HEK293 (cell line): ENCODE results near the gene PRR11.
"Not testable (repeated sequence)": the region's sequence is repeated elsewhere in the genome, so short reads cannot be mapped to it uniquely, and the experiment has no call there.

Experiments
- CTCF ChIA-PET: fragments of 350-600 bp; formaldehyde crosslinking; extraction: SDS; loops from one replicate; lab custom pipeline; 2021; ENCODE audit warnings: antibody characterized with exemption; lab: Yijun Ruan, JAX
- POLR2A ChIA-PET: fragments of 300-600 bp; formaldehyde crosslinking; extraction: SDS; loops from one replicate; lab custom pipeline; 2020; ENCODE audit warnings: antibody characterized with exemption, inconsistent platforms; lab: Yijun Ruan, JAX
- H3K27ac ChIP-seq: fragments of 200-500 bp; sonication (Bioruptor generic); 2 replicates; pipeline ENCODE4 v1.5.1; 2014; ENCODE audit warnings: low read depth, low read length, control low read depth, inconsistent platforms; ENCODE audit errors: extremely low read depth
- H3K36me3 ChIP-seq, 2 experiments: fragments of 200-500 bp in 1 of 2; sonication (Bioruptor generic) in 1 of 2; 1 replicate in 1 of 2; 2 replicates in 1 of 2; pipeline ENCODE4 v1.5.1; 2014 to 2017; ENCODE audit warnings: inconsistent platforms in 2 of 2, low read length in 2 of 2; ENCODE audit not compliant: control insufficient read depth in 2 of 2, insufficient read depth in 1 of 2
- H3K4me1 ChIP-seq: fragments of 200-500 bp; sonication (Bioruptor generic); 2 replicates; pipeline ENCODE4 v1.5.1; 2014; ENCODE audit warnings: mild to moderate bottlenecking, low read length, inconsistent platforms; ENCODE audit not compliant: control insufficient read depth, insufficient read depth
- H3K4me3 ChIP-seq: 2 replicates; pipeline ENCODE4 v1.5.1; 2011; ENCODE audit warnings: low read depth, mild to moderate bottlenecking, control low read depth, low read length, moderate library complexity
- H3K9me3 ChIP-seq: fragments of 200-500 bp; sonication (Bioruptor generic); 2 replicates; pipeline ENCODE4 v1.5.1; 2014; ENCODE audit warnings: low read depth, low read length, inconsistent platforms; ENCODE audit not compliant: control insufficient read depth, insufficient read depth
- KLF8 ChIP-seq: fragments of 450-650 bp; formaldehyde crosslinking; IDR thresholded peaks from 2 replicates; pipeline ENCODE4 v1.5.1; 2016; ENCODE audit warnings: missing biosample characterization, missing genetic modification characterization
- MEIS1 ChIP-seq: sonication (generic); formaldehyde crosslinking; IDR thresholded peaks from 2 replicates; pipeline ENCODE4 v1.8.1; 2022; ENCODE audit warnings: missing genetic modification reagents, mild to moderate bottlenecking, borderline replicate concordance
- SCRT1 ChIP-seq: fragments of 450-650 bp; formaldehyde crosslinking; IDR thresholded peaks from 2 replicates; pipeline ENCODE4 v1.5.1; 2016; ENCODE audit warnings: missing biosample characterization, missing genetic modification characterization, borderline replicate concordance
- SETDB1 ChIP-seq: IDR thresholded peaks from one replicate; pipeline ENCODE4 v1.6.1; 2017; ENCODE audit warnings: mild to moderate bottlenecking, low read length, moderate library complexity, mixed read lengths; ENCODE audit not compliant: insufficient read length
- TRIM28 ChIP-seq: IDR thresholded peaks from 2 replicates; pipeline ENCODE4 v1.6.1; 2011; ENCODE audit warnings: low read length, control low read depth, borderline replicate concordance
- ZBTB17 ChIP-seq: fragments of 450-650 bp; formaldehyde crosslinking; IDR thresholded peaks from 2 replicates; pipeline ENCODE4 v1.5.1; 2016; ENCODE audit warnings: missing biosample characterization, missing genetic modification characterization
- ZBTB8A ChIP-seq: fragments of 450-650 bp; formaldehyde crosslinking; IDR thresholded peaks from 2 replicates; pipeline ENCODE4 v1.5.1; 2016; ENCODE audit warnings: missing biosample characterization, missing genetic modification characterization
- ZNF221 ChIP-seq: fragments of 450-650 bp; formaldehyde crosslinking; IDR thresholded peaks from 2 replicates; pipeline ENCODE4 v1.5.1; 2017; ENCODE audit warnings: missing biosample characterization, missing genetic modification characterization, borderline replicate concordance
- ZNF274 ChIP-seq, 2 experiments: fragments of 200-500 bp in 1 of 2; fragments of 450-650 bp in 1 of 2; sonication (Bioruptor generic) in 1 of 2; formaldehyde crosslinking in 1 of 2; IDR thresholded peaks; 2 replicates each; pipeline versions ENCODE4 v1.5.1 to v1.6.1; 2014 to 2016; ENCODE audit warnings: borderline replicate concordance in 1 of 2, inconsistent platforms in 1 of 2, low read length in 1 of 2, missing biosample characterization in 1 of 2, missing genetic modification characterization in 1 of 2
- ZNF311 ChIP-seq: fragments of 450-650 bp; formaldehyde crosslinking; IDR thresholded peaks from 2 replicates; pipeline ENCODE4 v1.5.1; 2017; ENCODE audit warnings: missing biosample characterization, missing genetic modification characterization, borderline replicate concordance
- ZNF391 ChIP-seq: fragments of 450-650 bp; formaldehyde crosslinking; IDR thresholded peaks from 2 replicates; pipeline ENCODE4 v1.5.1; 2016; ENCODE audit warnings: low read depth, missing biosample characterization, missing genetic modification characterization, borderline replicate concordance
- ZNF521 ChIP-seq: fragments of 450-650 bp; formaldehyde crosslinking; IDR thresholded peaks from 2 replicates; pipeline ENCODE4 v1.5.1; 2017; ENCODE audit warnings: missing biosample characterization, mild to moderate bottlenecking, missing genetic modification characterization
- ZNF544 ChIP-seq: fragments of 450-650 bp; formaldehyde crosslinking; IDR thresholded peaks from 2 replicates; pipeline ENCODE4 v1.5.0; 2017; ENCODE audit warnings: missing biosample characterization, missing genetic modification characterization
- ZNF560 ChIP-seq: fragments of 450-650 bp; formaldehyde crosslinking; IDR thresholded peaks from 2 replicates; pipeline ENCODE4 v1.5.1; 2017; ENCODE audit warnings: missing biosample characterization, missing genetic modification characterization, borderline replicate concordance
- ZNF585B ChIP-seq: fragments of 450-650 bp; formaldehyde crosslinking; IDR thresholded peaks from 2 replicates; pipeline ENCODE4 v1.5.1; 2016; ENCODE audit warnings: missing biosample characterization, missing genetic modification characterization
- ZNF621 ChIP-seq: fragments of 450-650 bp; formaldehyde crosslinking; IDR thresholded peaks from 2 replicates; pipeline ENCODE4 v1.5.1; 2017; ENCODE audit warnings: missing biosample characterization, missing genetic modification characterization
- ZNF654 ChIP-seq: fragments of 450-650 bp; formaldehyde crosslinking; IDR thresholded peaks from 2 replicates; pipeline ENCODE4 v1.5.1; 2016; ENCODE audit warnings: low read depth, missing biosample characterization, missing genetic modification characterization
- ZNF701 ChIP-seq: fragments of 450-650 bp; formaldehyde crosslinking; IDR thresholded peaks from 2 replicates; pipeline ENCODE4 v1.5.1; 2016; ENCODE audit warnings: missing biosample characterization, missing genetic modification characterization
- ZNF785 ChIP-seq: fragments of 450-650 bp; formaldehyde crosslinking; IDR thresholded peaks from 2 replicates; pipeline ENCODE4 v1.5.1; 2016; ENCODE audit warnings: missing biosample characterization, missing genetic modification characterization
- ZNF837 ChIP-seq: fragments of 450-650 bp; formaldehyde crosslinking; IDR thresholded peaks from 2 replicates; pipeline ENCODE4 v1.5.1; 2016; ENCODE audit warnings: missing biosample characterization, missing genetic modification characterization
- ZXDB ChIP-seq: fragments of 450-650 bp; formaldehyde crosslinking; IDR thresholded peaks from 2 replicates; pipeline ENCODE4 v1.5.1; 2016; ENCODE audit warnings: missing biosample characterization, missing genetic modification characterization
- TF ChIP-seq, protein P1 (sequence below): fragments of 450-650 bp; formaldehyde crosslinking; IDR thresholded peaks from 2 replicates; pipeline ENCODE4 v1.5.1; 2016; ENCODE audit warnings: missing biosample characterization, missing genetic modification characterization
- TF ChIP-seq, protein P2 (sequence below): fragments of 450-650 bp; formaldehyde crosslinking; IDR thresholded peaks from 2 replicates; pipeline ENCODE4 v1.5.1; 2017; ENCODE audit warnings: missing biosample characterization, missing genetic modification characterization
- TF ChIP-seq, protein P3 (sequence below): fragments of 450-650 bp; formaldehyde crosslinking; IDR thresholded peaks from 2 replicates; pipeline ENCODE4 v1.5.1; 2016; ENCODE audit warnings: missing biosample characterization, missing genetic modification characterization

PRR11 gene

DNA sequence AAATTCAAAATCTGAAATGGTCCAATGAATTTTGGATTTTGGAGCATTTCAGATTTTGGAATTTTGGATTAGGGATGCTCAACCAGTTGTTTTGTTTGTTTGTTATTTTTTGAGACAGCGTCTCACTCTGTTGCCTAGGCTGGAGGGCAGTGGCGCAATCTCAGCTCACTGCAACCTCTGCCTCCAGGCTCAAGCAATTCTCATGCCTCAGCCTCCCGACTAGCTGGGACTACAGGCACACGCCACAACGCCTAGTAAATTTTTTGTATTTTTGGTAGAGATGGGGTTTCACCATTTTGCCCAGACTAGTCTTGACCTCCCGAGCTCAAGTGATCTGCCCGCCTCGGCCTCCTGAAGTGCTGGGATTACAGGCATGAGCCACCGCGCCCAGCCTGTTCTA is 17.2 kb upstream of the PRR11 start:
- H3K4me1 ChIP-seq, POLR2A ChIA-PET, H3K4me3 ChIP-seq, H3K27ac ChIP-seq, H3K9me3 ChIP-seq: not testable (repeated sequence)
- peaks cover 2 to 11% of the 10 kb centered on the region in 2 experiments; a peak in 2 of 3 replicates for H3K36me3 ChIP-seq
- CTCF ChIA-PET: interaction anchor here (0.9 kb wide), 1 partner anchor 8 kb away, joined by 3 read pairs; no protein-coding TSS in a partner anchor

DNA sequence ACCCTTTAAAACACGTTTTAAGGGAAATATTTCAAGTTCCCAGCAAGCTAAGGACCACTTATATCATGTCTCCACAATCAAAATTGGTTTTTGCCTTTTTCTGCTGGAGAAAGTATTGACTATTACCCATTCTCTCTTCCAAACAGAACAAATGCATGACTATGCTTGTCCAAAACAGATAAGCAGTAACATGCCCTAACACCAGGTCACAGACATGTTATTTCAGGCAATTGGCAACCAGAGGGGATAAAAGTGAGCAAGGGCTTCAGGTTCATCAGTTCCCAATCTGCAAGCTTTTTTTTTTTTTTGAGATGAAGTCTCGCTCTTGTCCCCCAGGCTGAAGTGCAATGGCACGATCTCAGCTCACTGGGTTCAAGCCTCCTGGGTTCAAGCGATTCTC is 15.6 kb upstream of the PRR11 start:
- H3K4me1 ChIP-seq: no peaks in the 10 kb centered on the region
- H3K9me3 ChIP-seq: no peaks in the 10 kb centered on the region
- POLR2A ChIA-PET: interaction anchor here (0.6 to 0.8 kb wide), 3 partner anchors 12 to 895 kb away, joined by 3 to 5 read pairs (median 4); no protein-coding TSS in a partner anchor
- no peak overlapping the region for H3K27ac ChIP-seq
- H3K4me3 ChIP-seq: no peak overlapping the region
- peaks cover 14 to 18% of the 10 kb centered on the region in 2 experiments; a peak in 2 of 3 replicates for H3K36me3 ChIP-seq
- no peak for TF ChIP-seq ZNF837 (tag by site-specific recombination)
- TF ChIP-seq ZNF311 (tag by site-specific recombination): no peak
- no peak for TF ChIP-seq ZXDB
- no peak for TF ChIP-seq ZNF560
- TF ChIP-seq, all 188 proteins: peak for 0
- CTCF ChIA-PET: no interaction called here

DNA sequence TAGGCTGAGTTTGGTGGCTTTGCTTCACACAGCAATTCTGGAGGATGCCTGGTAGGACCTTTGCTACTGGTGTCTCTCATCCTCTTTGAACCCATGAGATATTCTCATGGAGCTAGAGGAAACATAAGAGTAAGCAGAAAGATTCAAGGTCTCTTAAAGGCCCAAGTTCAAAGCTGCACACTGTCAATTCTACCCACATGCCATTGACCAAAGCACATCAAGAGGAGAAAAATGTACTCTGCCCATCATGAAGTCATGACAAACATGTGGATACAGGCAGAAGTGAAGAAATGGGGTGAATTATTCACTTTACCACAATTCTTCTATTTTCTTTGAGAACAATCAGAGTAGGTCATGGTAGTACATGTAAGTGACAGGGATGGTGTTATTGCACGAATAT is 13.7 kb upstream of the PRR11 start:
- Histone ChIP-seq H3K9me3 (no peaks in the 10 kb centered on the region), H3K4me1 (no peaks in the 10 kb centered on the region), H3K27ac (no peak overlapping the region), H3K36me3 (peaks cover 13 to 14% of the 10 kb centered on the region in 2 experiments; a peak in 2 of 3 replicates), H3K4me3 (no peak overlapping the region)
- TF ChIP-seq ZBTB17 (no peak), ZNF701 (tag by site-specific recombination) (no peak), ZBTB8A (tag by site-specific recombination) (no peak), MEIS1 (CRISPR knock-in tag) (no peak), ZNF391 (tag by site-specific recombination) (no peak), SETDB1 (no peak), ZNF785 (no peak), ZNF654 (tag by site-specific recombination) (no peak), ZNF621 (no peak)
- TF ChIP-seq, protein P1, sequence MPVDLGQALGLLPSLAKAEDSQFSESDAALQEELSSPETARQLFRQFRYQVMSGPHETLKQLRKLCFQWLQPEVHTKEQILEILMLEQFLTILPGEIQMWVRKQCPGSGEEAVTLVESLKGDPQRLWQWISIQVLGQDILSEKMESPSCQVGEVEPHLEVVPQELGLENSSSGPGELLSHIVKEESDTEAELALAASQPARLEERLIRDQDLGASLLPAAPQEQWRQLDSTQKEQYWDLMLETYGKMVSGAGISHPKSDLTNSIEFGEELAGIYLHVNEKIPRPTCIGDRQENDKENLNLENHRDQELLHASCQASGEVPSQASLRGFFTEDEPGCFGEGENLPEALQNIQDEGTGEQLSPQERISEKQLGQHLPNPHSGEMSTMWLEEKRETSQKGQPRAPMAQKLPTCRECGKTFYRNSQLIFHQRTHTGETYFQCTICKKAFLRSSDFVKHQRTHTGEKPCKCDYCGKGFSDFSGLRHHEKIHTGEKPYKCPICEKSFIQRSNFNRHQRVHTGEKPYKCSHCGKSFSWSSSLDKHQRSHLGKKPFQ (tag by site-specific recombination): no peak
- TF ChIP-seq, protein P2, sequence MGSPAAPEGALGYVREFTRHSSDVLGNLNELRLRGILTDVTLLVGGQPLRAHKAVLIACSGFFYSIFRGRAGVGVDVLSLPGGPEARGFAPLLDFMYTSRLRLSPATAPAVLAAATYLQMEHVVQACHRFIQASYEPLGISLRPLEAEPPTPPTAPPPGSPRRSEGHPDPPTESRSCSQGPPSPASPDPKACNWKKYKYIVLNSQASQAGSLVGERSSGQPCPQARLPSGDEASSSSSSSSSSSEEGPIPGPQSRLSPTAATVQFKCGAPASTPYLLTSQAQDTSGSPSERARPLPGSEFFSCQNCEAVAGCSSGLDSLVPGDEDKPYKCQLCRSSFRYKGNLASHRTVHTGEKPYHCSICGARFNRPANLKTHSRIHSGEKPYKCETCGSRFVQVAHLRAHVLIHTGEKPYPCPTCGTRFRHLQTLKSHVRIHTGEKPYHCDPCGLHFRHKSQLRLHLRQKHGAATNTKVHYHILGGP (tag by site-specific recombination): no peak
- CTCF ChIA-PET: interaction anchor here (0.6 kb wide), 2 partner anchors 23 to 444 kb away, joined by 3 to 4 read pairs; no protein-coding TSS in a partner anchor
- POLR2A ChIA-PET: interaction anchor here (0.6 kb wide), 1 partner anchor 36 kb away, joined by 3 read pairs; no protein-coding TSS in a partner anchor

DNA sequence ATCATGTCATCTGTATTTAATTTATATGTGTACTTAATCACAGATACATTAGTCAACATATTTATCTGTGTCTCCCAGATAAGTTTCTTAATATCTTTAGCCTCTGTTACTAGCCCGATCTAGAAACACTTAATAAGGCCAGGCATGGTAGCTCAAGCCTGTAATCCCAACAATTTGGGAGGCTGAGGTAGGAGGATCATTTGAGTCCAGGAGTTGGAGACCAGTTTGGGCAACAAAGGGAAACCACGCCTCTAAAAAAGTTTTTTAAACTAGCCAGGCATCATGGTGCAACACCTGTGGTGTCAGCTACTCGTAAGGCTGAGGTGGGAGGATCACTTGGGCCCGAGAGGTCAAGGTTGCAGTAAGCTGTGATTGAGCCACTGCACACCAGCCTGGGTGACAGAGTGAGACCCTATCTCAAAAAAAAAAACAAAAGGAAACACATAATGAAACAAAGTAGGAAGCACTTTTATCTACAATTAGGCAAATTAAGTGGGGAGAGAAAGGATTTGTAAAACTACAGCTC is 9.9 kb upstream of the PRR11 start:
- Histone ChIP-seq H3K36me3 (peaks cover 14 to 24% of the 10 kb centered on the region in 2 experiments; a peak in 2 of 3 replicates), H3K4me1 (peaks cover under 1% of the 10 kb centered on the region; the same call in 1 of the 2 replicates), H3K4me3 (no peak overlapping the region), H3K9me3 (no peaks in the 10 kb centered on the region), H3K27ac (no peak overlapping the region)
- CTCF ChIA-PET: interaction anchor here (0.6 kb wide), 1 partner anchor 575 kb away, joined by 3 read pairs; no protein-coding TSS in a partner anchor
- POLR2A ChIA-PET: interaction anchor here (2.5 kb wide), 1 partner anchor 10 kb away, joined by 19 read pairs; the partner anchor contains the start of genes PRR11 and SKA2
- TF ChIP-seq, protein P3, sequence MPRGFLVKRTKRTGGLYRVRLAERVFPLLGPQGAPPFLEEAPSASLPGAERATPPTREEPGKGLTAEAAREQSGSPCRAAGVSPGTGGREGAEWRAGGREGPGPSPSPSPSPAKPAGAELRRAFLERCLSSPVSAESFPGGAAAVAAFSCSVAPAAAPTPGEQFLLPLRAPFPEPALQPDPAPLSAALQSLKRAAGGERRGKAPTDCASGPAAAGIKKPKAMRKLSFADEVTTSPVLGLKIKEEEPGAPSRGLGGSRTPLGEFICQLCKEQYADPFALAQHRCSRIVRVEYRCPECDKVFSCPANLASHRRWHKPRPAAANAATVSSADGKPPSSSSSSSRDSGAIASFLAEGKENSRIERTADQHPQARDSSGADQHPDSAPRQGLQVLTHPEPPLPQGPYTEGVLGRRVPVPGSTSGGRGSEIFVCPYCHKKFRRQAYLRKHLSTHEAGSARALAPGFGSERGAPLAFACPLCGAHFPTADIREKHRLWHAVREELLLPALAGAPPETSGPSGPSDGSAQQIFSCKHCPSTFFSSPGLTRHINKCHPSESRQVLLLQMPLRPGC: no peak
- no peak for TF ChIP-seq ZNF654 (tag by site-specific recombination)
- no peak for TF ChIP-seq ZNF585B (tag by site-specific recombination)
- no peak for TF ChIP-seq ZNF521
- TF ChIP-seq ZNF274 (IDR thresholded peaks at IDR 0.05; ENCODE audit: low read length): no peak
- TF ChIP-seq ZNF274 (tag by site-specific recombination; IDR thresholded peaks at IDR 0.05; ENCODE audit: borderline replicate concordance): no peak
- TF ChIP-seq TRIM28: no peak
- TF ChIP-seq SCRT1 (tag by site-specific recombination): no peak
- TF ChIP-seq KLF8 (tag by site-specific recombination): no peak
- no peak for TF ChIP-seq ZNF221 (tag by site-specific recombination)
- TF ChIP-seq ZNF544 (tag by site-specific recombination): no peak
